HG03442 (cell line): ENCODE measurements around the gene FAM107B.
A peak's percentile ranks its signal among the peaks of the same experiment; 100 is the strongest.
"Not testable (repeated sequence)": the region's sequence is repeated elsewhere in the genome, so short reads cannot be mapped to it uniquely, and the experiment has no call there.

Experiments
- ATAC-seq: cut with Tn5 transposase; IDR thresholded peaks from one replicate; pipeline ENCODE4 v1.9.1; 2021; ENCODE audit warnings: mild to moderate bottlenecking, moderate library complexity; ENCODE audit not compliant: unreplicated experiment

The FAM107B gene

DNA sequence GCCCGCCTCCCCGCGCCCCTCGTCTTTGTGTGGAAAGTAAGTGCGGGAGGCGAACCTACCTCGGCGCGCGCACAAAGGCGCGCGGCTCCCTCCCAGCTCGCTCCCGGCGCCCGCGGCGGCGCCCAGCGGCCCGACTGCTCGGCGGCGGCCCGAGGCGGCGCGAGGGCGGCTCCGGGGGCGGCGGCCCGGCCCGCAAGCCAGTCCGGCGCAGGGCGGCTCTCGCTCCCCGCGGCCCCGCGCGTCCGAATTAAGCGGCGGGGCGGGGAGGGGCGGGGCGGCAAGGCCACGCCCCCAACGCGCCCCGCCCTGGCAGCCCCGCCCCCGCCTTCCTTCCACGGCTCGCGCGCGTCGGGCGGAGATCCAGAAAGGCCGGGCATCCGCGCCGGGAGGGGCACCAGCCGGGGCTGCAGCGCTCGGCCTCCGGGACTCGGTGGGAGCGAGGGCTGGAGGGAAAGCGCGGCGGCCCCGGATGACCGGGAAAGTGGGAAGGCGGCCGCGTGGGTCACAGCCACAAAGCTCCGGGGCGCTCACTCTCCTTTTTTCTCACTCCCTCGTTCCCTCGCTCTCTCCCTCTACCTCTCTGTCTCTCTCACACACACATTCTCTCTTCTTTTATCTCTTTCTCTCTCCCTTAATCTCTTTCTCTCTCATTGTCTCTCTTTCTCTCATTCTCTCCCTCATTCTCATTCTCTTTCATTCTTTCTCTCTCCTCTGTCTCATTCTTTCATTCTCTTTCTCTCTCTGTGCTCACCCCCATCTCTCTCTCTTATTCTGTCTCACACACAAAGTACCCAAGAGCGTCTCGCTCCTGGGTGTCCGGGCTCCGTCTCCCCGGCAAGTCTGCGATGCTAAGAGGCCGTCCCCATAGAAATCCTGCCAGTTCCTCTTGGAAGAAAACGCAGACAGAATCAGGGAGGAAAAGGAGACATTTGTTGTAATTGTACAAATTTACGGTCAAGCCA is 170.2 kb downstream of the FAM107B start:
- ATAC-seq: peak; percentile 34

DNA sequence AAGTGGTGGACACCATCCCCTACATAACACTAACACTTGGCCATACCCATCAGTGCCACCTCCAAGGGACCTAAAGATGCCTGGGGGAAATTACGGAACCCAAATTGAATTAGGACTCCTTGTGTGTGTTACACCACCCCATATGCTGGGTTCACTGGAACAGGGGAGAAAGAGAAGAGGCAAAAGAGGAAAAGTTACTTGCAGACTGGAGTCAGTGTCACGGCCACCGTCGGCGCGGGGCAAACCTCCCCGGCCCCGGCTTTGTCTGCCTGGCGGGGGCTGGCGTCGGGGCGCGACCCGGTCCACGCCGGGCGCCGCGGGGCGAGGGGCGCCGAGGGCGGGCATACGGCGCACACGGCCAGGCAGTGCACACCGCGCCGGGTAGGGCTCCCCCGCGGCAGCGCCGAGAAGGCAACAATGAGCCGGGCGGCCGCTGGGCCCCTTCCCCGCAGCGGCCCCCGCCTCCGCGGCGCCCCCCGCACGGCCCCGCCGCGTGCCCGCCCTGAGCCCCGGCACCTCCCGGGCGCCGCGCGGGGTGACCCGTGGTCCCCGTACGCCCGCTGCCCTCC is 171.1 kb downstream of the FAM107B start:
- peak; percentile 4 for ATAC-seq

DNA sequence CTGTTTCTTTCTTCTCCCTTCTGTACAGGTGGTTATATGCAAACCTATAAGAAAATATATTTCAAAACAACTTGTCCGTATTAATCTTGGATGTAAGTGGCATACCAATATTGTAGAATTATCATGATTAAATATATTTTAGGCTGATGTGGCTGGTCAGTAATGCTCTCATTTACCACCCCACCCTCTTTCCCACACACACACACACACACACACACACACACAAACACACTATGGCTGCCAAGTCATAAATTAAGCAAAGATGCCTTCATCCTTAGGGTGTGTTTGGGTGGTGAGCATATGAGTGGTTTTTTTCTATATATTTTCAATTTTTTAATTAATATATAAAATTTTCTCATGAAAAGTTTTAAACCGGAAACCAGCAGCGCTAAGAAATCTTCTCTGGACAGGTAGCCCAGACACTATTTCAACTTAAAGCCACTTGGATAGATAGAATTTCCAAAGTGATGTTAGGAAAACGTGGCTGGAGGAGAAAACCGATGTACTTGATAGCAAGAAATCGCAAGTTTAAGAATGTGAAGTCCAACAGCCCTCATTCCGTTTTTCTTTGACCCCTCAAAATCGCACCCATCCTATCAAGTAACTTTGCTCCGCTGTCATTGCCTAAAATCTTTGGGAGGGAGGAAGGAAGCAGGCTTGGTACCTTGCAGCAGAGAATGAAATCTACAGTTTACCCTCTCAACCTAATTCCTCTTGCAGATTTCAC is 171.7 kb downstream of the FAM107B start:
- ATAC-seq: no peak

GRCh38 chr10:14601872-14602725 is 172.6 kb downstream of the FAM107B start:
- ATAC-seq: peak; percentile 41

- no peak for ATAC-seq
Measured at GRCh38 chr10:14601326-14601725, 173.4 kb downstream of the FAM107B start.

DNA sequence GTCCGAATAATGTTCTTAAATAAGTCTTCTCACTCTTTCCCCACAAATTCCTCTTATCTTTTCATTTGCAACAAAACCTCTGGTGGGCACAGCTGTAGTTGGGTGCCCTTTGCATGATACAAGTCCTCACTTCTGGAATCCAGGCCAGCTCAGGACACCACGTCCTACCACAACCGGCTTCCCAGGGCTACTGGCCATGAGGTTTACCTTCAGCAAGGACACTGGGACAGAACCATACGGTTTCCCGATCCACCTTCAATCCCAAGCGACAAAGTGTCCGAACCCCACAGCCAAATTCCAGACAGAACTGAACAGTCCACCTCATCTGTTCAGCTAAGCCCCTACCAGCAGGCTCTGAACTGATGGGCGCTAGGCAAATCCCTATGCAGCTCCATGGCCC is 174.6 kb downstream of the FAM107B start:
- no peak for ATAC-seq

DNA sequence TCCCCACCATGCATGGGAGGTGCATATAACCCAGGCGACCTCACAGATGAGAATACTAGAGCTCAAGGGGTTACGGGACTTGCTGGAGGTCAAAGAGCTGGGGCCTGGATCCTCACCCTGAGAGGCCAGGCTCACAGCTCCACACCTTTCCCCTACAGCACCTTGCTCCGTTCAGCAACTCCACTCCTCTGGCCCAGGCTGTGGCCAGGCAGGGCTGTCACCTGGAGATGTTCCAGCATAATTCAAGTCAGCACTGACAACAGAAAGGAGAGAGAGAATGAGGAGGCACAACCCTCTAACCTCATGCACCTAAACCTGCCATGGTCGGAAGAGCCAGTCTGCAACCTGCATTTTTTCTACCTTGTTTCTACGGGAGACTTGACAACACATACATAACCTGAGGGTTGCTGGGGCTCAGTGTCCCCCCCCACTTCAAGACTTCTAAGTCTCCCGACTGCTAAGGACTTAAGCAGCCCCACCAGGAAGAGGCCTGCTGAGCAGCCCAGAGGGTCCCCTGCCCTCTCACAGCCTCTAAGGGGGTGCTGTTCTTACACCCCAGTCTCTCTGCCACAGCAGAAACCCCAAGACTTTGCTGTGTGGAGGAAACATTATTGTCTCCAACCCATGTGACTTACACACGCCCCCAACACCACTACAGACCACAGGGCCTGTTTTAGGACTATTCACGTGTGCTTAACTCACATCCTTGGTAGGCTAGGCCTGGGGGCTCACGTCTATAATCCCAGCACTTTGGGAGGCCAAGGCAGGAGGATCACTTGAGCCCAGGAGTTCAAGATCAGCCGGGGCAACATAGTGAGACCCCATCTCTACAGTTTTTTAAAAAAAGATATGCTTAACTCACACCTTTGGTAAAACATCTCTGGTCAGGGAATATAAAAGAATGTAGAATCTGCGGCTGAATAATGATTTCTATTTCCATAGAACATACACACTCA is 175.6 kb downstream of the FAM107B start:
- ATAC-seq: no peak

GRCh38 chr10:14595526-14596182 is 179.0 kb downstream of the FAM107B start:
- ATAC-seq: no peak

DNA sequence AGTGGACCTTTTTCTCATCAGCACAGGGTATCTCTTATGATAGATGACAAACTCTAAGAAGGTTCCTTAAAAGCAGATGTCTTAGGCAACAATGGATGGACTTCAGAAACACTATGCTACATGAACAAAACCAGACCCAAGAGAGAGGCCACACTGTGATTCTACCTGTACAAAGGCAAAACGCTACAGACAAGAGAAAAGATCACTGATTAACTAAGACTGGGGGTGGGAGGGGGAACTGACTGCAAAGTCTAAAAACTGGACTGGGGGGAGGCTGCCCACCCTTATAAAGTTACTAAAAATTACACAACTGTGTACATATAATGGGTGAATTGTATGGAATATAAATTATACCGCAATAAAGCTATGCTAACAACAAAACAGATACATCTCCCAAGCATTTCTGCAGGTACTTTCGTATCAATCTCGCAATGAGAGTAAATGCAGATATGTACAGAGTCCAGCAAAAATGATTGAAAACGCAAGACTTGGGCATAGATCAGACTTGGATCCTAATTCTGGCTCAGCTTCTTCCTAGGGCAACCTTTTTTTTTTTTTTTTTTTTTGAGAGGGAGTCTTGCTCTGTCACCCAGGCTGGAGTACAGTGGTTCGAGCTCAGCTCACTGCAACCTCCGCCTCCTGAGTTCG is 179.7 kb downstream of the FAM107B start:
- ATAC-seq: no peak

GRCh38 chr10:14593806-14594205 is 180.9 kb downstream of the FAM107B start:
- ATAC-seq: no peak

DNA sequence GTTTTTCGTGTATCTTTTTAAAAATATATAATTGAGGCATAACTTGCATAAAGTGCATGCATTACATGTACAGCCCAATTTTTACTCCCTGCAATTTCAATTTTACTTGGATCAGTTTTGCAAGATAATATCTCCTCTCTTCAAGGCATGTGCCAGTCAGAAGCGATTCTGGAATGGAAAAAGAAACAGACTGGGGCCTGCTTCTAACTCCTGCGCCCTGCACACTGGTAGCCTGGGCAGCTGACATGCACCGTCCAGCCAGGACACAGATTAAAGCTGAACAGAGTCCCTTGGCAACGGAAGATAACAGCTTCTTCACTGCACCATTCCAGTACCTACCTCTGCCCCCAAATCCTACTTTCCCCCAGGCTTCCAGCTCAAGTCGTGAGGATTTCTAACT is 182.1 kb downstream of the FAM107B start:
- ATAC-seq: no peak

DNA sequence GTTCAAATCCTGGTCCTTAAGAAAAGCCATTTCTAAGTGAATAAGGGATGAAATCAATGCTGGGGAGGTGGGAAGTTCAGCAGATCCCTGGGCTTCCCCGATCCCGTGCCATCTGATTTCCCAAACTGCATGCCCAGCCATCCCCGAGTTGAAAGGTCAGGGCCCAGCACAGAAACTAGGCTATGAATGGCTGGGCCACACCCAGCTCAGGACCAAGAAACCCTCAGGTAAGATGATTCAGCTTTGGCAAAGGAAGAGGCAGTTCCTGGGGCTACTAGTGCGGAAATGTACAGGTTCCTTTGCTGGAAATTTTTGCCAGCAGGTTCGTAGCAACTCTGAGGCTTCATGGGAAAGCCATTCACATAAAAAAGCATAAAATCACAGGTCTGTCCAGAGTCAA is 182.7 kb downstream of the FAM107B start:
- no peak for ATAC-seq

DNA sequence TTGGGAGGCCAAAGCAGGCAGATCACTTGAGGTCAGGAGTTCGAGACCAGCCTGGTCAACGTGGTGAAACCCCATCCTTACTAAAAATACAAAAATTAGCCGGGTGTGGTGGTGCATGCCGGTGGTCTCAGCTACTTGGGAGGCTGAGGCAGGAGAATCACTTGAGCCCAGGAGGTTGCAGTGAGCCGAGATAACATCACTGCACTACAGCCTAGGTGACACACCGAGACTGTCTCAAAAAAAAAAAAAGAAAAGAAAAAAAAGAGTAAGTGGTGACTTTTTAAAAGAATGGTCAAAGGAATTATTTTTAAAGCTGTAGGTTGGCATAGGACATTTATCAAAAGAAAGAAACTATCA is 185.8 kb downstream of the FAM107B start:
- ATAC-seq: not testable (repeated sequence)

DNA sequence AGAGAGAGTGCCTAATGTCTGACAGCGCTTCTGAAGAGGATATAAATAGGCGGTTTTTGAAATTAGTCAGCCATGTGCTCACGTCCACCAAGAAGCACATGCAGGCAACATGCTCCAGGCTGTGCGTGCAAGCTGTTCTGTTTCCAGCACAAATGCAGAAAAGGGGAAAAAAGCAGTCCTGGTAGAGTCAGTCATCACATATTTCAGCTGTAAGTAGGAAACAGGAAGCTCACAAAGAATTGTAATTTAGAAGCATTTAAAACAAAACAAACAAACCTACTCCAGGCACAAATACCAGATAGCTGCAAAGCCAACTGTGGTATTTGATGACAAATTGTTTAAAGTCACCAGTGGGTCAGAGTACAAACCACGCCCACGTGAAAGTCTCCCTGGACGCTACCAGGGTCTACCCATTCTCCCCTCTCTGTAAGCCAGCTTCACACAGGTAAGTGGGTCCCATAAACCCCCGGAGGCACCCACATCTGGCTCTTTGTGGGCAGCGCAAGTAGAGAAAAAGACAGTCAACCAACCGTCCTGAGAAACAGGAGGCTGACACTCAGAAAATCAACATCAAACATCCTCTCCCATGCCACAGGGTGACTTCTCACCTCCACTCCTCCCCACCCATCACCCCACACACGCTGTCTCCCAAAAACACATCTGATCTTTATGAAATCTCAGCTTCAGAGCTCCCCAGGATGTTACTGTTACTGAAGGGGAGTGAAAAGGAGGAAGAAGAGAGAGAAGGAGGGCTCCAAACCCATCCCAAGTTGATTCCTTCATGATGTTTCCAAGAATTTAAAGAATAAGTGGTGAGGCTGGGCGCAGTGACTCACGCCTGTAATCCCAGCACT is 186.4 kb downstream of the FAM107B start:
- ATAC-seq: peak; percentile 69

- peak; percentile 7 for ATAC-seq
Measured at GRCh38 chr10:14587540-14588083, 187.1 kb downstream of the FAM107B start.

GRCh38 chr10:14586901-14587300 is 187.8 kb downstream of the FAM107B start:
- ATAC-seq: no peak
